ENCODE measurements around the gene ALDH16A1. TPM values are rescaled to one million over a fixed set of nuclear protein-coding genes. Genes with fewer than 3 reads are reported as not detected.

ALDH16A1 gene
- total and polyA plus RNA-seq, 2 of the 4 experiments (the other 2 are of a cell fraction), result 10.4 to 12.9 TPM

- TF ChIP-seq NFE2L2 (IDR thresholded peaks at IDR 0.05; ENCODE audit: low read depth, low read length), result no peak
Observed at GRCh38 chr19:49490287-49491029, 37.4 kb downstream of the ALDH16A1 start (continued).

- dilution Hi-C loops (cut with HindIII; ENCODE audit: low sequenced_read_pairs, unreplicated experiment) (no loop called here), intact Hi-C loops (cut with micrococcal nuclease) (no loop called here), in situ Hi-C loops (cut with MboI; ENCODE audit: low sequenced_read_pairs) (loop anchor here (10.0 kb wide), 1 partner anchor 174 kb away; the partner anchor contains the start of genes BCL2L12 and IRF3)
- Histone ChIP-seq H2BK120ac (ENCODE audit: low read depth, low read length) (no peak overlapping the region), H3K18ac (ENCODE audit: low read depth, low read length) (no peak overlapping the region), H3K56ac (ENCODE audit: extremely low read depth, insufficient read depth, low read length) (no peak overlapping the region), H3K27ac (ENCODE audit: insufficient read depth, low read length) (no peak overlapping the region), H2AFZ (replicated peaks; ENCODE audit: low read length, poor library complexity) (no peak overlapping the region), H3K14ac (replicated peaks; ENCODE audit: low read depth, low read length) (no peak overlapping the region), H3K4me3 (ENCODE audit: insufficient read depth, low read depth, low read length) (no peak overlapping the region), H3K23ac (ENCODE audit: low read depth, low read length) (no peak overlapping the region; the same call in 1 of the 2 replicates), H3K4me1 (ENCODE audit: control insufficient read depth, insufficient read depth, low read length) (peaks cover 7% of the 10 kb centered on the region), H3K36me3 (ENCODE audit: control insufficient read depth, insufficient read depth, low read length) (peaks cover 47% of the 10 kb centered on the region), H4K20me1 (ENCODE audit: insufficient read depth, low read length) (peaks cover 56% of the 10 kb centered on the region), H2BK15ac (ENCODE audit: low read depth, low read length) (no peak overlapping the region), H4K5ac (ENCODE audit: low read depth, low read length) (no peak overlapping the region), H2AK5ac (ENCODE audit: low read depth, low read length) (no peak overlapping the region), H3K9me1 (ENCODE audit: insufficient read depth, low read length) (peaks cover 5% of the 10 kb centered on the region), H3K4me2 (ENCODE audit: low read depth, low read length) (no peak overlapping the region), H3K4ac (ENCODE audit: low read depth, low read length) (no peak overlapping the region), H4K91ac (ENCODE audit: insufficient read depth, low read depth, low read length) (no peak overlapping the region), H3K27me3 (ENCODE audit: control insufficient read depth, insufficient read depth, low read length) (no peaks in the 10 kb centered on the region), H2BK5ac (ENCODE audit: low read depth, low read length, poor library complexity, severe bottlenecking) (no peak overlapping the region), H3K9me3 (ENCODE audit: control insufficient read depth, insufficient read depth, low read length) (no peaks in the 10 kb centered on the region), H3K9ac (ENCODE audit: low read depth, low read length) (no peak overlapping the region), H3K79me1 (ENCODE audit: low read depth in 1 of 2, low read length in 2 of 2) (peaks cover 11 to 39% of the 10 kb centered on the region in 2 experiments), H4K8ac (ENCODE audit: low read depth in 2 of 2, low read length in 2 of 2) (no peak overlapping the region), H2AK9ac (replicated peaks; ENCODE audit: low read depth, low read length, poor library complexity) (peak overlapping the region; percentile 69), H2BK20ac (ENCODE audit: low read depth, low read length) (no peak overlapping the region)
- DNase-seq, result no peak
- WGBS, 2 experiments (ENCODE audit: extremely low coverage in 2 of 2, insufficient read length in 1 of 2), result no CpG with 5 or more reads among the region's 17 CpGs
- TF ChIP-seq NFE2L2 (IDR thresholded peaks at IDR 0.05; ENCODE audit: low read depth, low read length) (no peak), MXI1 (IDR thresholded peaks at IDR 0.05; ENCODE audit: borderline replicate concordance, low read depth, low read length) (no peak), CHD1 (IDR thresholded peaks at IDR 0.05; ENCODE audit: low read depth, low read length) (no peak), MAZ (IDR thresholded peaks at IDR 0.05; ENCODE audit: borderline replicate concordance, low read depth, low read length) (no peak), RCOR1 (IDR thresholded peaks at IDR 0.05; ENCODE audit: insufficient replicate concordance, low read length) (no peak), SMC3 (IDR thresholded peaks at IDR 0.05; ENCODE audit: low read depth, low read length) (no peak), CTCF (conservative IDR thresholded peaks at IDR 0.05; ENCODE audit: low read depth, low read length) (no peak), BHLHE40 (IDR thresholded peaks at IDR 0.05; ENCODE audit: low read depth, low read length) (no peak), MAFK (IDR thresholded peaks at IDR 0.05; ENCODE audit: low read depth, low read length) (no peak), FOS (IDR thresholded peaks at IDR 0.05; ENCODE audit: low read depth, low read length) (no peak), POLR2A (IDR thresholded peaks at IDR 0.05; ENCODE audit: low read depth, low read length) (no peak), USF2 (IDR thresholded peaks at IDR 0.05; ENCODE audit: low read depth, low read length) (no peak), RAD21 (IDR thresholded peaks at IDR 0.05; ENCODE audit: low read length) (no peak)
- BruUV-seq (replicated peaks), result no TSS peak
- ChIA-PET CTCF (no interaction called here), POLR2A (ENCODE audit: unreplicated experiment) (no interaction called here)
- ATAC-seq (ENCODE audit: low read depth), result no peak
Observed at GRCh38 chr19:49491030-49491803, 38.2 kb downstream of the ALDH16A1 start.

Data from IMR-90 (cell line).